HCT116 (cell line): ENCODE results near the gene NUP42.

Experiments used
- EGR1 ChIP-seq: IDR thresholded peaks from 2 replicates; pipeline ENCODE4 v1.6.1; 2012; ENCODE audit warnings: low read depth
- EZH2phosphoT487 ChIP-seq: fragments of 200-600 bp; IDR thresholded peaks from 2 replicates; pipeline ENCODE4 v1.6.1; 2018; ENCODE audit warnings: antibody characterized with exemption, borderline replicate concordance
- FOSL1 ChIP-seq: IDR thresholded peaks from 2 replicates; pipeline ENCODE4 v1.6.1; 2012; ENCODE audit warnings: low read depth
- POLR2A ChIP-seq: IDR thresholded peaks from 2 replicates; pipeline ENCODE4 v1.7.0; 2011; ENCODE audit warnings: borderline replicate concordance; ENCODE audit not compliant: insufficient read depth, insufficient read length; ENCODE audit errors: extremely low read depth
- SIN3A ChIP-seq: IDR thresholded peaks from 2 replicates; pipeline ENCODE4 v1.6.1; 2012; ENCODE audit warnings: low read depth
- SP1 ChIP-seq: IDR thresholded peaks from 2 replicates; pipeline ENCODE4 v1.6.1; 2012; ENCODE audit warnings: low read depth
- TF ChIP-seq, protein P1 (sequence below), 3 experiments: fragments of 200-600 bp in 1 of 3; sonication (generic) in 1 of 3; IDR thresholded peaks in 2 of 3; conservative IDR thresholded peaks in 1 of 3; 2 replicates each; pipeline ENCODE4 v1.5.1; 2012 to 2017; ENCODE audit warnings: low read depth in 2 of 3, low read length in 2 of 3, antibody characterized with exemption in 1 of 3, borderline replicate concordance in 1 of 3, control low read depth in 1 of 3, mild to moderate bottlenecking in 1 of 3, mixed read lengths in 1 of 3, mixed run types in 1 of 3, moderate library complexity in 1 of 3; ENCODE audit not compliant: insufficient read depth in 1 of 3
- TF ChIP-seq, protein P2 (sequence below): IDR thresholded peaks from 2 replicates; pipeline ENCODE4 v1.6.1; 2012; ENCODE audit warnings: low read depth

DNA sequence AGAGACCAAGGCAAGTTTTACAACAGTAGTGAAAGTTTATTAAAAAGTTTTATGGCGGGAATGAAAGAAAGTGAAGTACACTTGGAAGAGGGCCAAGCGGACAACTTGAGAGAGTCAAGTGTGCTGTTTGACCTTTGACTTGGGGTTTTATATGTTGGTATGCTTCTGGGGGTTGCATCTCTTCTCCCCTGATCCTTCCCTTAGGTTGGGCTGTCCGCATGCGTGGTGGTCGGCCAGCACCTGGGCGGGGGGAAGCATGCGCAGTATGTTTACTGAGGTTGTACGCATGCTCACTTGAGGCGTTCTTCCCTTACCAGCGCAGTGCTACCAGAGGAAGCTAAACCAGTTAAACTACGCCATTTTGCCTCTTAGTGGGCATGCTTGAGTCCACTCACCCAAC is 31.9 kb downstream of the NUP42 start:
- TF ChIP-seq POLR2A: no peak
- TF ChIP-seq, protein P1, sequence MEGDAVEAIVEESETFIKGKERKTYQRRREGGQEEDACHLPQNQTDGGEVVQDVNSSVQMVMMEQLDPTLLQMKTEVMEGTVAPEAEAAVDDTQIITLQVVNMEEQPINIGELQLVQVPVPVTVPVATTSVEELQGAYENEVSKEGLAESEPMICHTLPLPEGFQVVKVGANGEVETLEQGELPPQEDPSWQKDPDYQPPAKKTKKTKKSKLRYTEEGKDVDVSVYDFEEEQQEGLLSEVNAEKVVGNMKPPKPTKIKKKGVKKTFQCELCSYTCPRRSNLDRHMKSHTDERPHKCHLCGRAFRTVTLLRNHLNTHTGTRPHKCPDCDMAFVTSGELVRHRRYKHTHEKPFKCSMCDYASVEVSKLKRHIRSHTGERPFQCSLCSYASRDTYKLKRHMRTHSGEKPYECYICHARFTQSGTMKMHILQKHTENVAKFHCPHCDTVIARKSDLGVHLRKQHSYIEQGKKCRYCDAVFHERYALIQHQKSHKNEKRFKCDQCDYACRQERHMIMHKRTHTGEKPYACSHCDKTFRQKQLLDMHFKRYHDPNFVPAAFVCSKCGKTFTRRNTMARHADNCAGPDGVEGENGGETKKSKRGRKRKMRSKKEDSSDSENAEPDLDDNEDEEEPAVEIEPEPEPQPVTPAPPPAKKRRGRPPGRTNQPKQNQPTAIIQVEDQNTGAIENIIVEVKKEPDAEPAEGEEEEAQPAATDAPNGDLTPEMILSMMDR (IDR thresholded peaks at IDR 0.05 in 2 of 3, conservative IDR thresholded peaks at IDR 0.05 in 1 of 3; ENCODE audit: borderline replicate concordance in 1 of 3, insufficient read depth in 1 of 3, low read depth in 2 of 3, low read length in 2 of 3): no peak
- no peak for TF ChIP-seq EGR1
- TF ChIP-seq, protein P2, sequence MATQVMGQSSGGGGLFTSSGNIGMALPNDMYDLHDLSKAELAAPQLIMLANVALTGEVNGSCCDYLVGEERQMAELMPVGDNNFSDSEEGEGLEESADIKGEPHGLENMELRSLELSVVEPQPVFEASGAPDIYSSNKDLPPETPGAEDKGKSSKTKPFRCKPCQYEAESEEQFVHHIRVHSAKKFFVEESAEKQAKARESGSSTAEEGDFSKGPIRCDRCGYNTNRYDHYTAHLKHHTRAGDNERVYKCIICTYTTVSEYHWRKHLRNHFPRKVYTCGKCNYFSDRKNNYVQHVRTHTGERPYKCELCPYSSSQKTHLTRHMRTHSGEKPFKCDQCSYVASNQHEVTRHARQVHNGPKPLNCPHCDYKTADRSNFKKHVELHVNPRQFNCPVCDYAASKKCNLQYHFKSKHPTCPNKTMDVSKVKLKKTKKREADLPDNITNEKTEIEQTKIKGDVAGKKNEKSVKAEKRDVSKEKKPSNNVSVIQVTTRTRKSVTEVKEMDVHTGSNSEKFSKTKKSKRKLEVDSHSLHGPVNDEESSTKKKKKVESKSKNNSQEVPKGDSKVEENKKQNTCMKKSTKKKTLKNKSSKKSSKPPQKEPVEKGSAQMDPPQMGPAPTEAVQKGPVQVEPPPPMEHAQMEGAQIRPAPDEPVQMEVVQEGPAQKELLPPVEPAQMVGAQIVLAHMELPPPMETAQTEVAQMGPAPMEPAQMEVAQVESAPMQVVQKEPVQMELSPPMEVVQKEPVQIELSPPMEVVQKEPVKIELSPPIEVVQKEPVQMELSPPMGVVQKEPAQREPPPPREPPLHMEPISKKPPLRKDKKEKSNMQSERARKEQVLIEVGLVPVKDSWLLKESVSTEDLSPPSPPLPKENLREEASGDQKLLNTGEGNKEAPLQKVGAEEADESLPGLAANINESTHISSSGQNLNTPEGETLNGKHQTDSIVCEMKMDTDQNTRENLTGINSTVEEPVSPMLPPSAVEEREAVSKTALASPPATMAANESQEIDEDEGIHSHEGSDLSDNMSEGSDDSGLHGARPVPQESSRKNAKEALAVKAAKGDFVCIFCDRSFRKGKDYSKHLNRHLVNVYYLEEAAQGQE: no peak
- TF ChIP-seq EZH2phosphoT487: no peak
- no peak for TF ChIP-seq SP1
- TF ChIP-seq FOSL1: no peak
- TF ChIP-seq SIN3A: no peak
